SJCRH30 (cell line): ENCODE data around the gene HOXD8. TPM values are rescaled to one million over a fixed set of nuclear protein-coding genes. Genes with fewer than 3 reads are reported as not detected.

Source experiments
- DNase-seq, 2 experiments: peaks; one replicate each; pipeline ENCODE4 v3.0.0-alpha.2; 2015 to 2020
- H3K27ac ChIP-seq: fragments of 250-450 bp; sonication (Bioruptor Pico); 2 replicates; pipeline ENCODE4 v1.5.1; 2020; ENCODE audit warnings: mild to moderate bottlenecking, moderate library complexity
- H3K27me3 ChIP-seq: fragments of 250-450 bp; sonication (Bioruptor Pico); 2 replicates; pipeline ENCODE4 v1.5.1; 2020; ENCODE audit warnings: mild to moderate bottlenecking, moderate library complexity
- H3K36me3 ChIP-seq: fragments of 250-450 bp; sonication (Bioruptor Pico); 2 replicates; pipeline ENCODE4 v1.5.1; 2020; ENCODE audit warnings: mild to moderate bottlenecking, moderate library complexity
- H3K4me1 ChIP-seq: fragments of 250-450 bp; sonication (Bioruptor Pico); 2 replicates; pipeline ENCODE4 v1.5.1; 2020; ENCODE audit warnings: mild to moderate bottlenecking, moderate library complexity
- H3K4me3 ChIP-seq: fragments of 250-450 bp; sonication (Bioruptor Pico); 2 replicates; pipeline ENCODE4 v1.5.1; 2020; ENCODE audit warnings: mild to moderate bottlenecking, moderate library complexity
- H3K9me3 ChIP-seq: fragments of 250-450 bp; sonication (Bioruptor Pico); replicated peaks from 2 replicates; pipeline ENCODE4 v1.5.1; 2020; ENCODE audit warnings: mild to moderate bottlenecking, moderate library complexity
- total RNA-seq: library from RNA; depleted of rRNA; stranded (reverse); fragments of >200 nt; shearing (Covaris generic); gene quantifications from 2 replicates; pipeline ENCODE4 v1.2.3, GENCODE V29; 2014

Gene HOXD8
- total RNA-seq, 1 experiment from 2014 or later, result 9.9 TPM

DNA sequence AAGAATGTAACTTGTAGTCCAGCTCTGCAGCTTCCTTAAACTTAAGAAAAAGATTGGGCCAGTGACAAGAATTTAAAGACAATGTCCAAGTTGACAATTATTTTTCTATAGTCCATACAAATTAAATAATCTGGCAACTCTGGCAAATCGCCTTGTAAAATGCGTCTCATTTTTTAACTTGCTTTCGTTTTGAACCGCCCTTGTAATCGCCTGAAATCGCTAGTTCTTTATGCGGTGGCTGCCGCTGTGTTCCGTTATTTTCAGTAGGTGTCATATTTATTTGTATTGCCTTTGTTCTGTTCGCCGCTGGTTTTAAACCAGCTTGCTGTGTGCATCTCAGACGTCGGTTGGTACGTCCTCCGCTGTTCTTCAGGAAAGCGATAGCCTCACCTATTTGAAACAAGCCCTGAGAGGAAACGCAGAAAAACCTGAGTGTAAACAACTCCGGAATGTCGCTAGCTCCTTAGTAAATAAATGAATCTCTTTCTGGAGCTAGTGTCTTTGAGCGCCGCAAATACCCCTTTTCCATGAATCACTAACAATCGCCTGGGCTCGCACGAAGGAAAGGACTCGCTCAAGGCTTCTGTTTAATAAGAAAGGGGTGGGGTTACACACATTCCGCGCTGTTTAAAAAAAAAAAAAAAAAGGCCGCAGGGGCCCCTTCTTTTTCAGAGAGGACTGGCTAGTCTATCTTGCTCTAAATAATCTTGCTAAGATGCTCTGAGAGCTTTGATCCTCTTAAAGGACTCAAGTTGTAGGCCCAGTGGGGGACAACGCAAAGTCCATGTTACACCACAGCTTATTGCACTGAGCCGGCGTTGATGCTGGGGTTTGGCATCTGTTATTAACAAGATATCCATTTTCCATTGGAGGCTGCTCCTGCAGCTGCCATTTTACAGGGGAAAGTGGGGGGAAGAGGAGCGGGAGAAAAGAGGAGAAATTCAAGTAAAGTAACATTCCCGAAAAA lies 3.0 kb downstream of the HOXD8 start:
- H3K36me3 ChIP-seq, result no peaks in the 10 kb centered on the region
- H3K4me1 ChIP-seq, result peaks cover 11% of the 10 kb centered on the region; the same call in 1 of the 2 replicates

DNA sequence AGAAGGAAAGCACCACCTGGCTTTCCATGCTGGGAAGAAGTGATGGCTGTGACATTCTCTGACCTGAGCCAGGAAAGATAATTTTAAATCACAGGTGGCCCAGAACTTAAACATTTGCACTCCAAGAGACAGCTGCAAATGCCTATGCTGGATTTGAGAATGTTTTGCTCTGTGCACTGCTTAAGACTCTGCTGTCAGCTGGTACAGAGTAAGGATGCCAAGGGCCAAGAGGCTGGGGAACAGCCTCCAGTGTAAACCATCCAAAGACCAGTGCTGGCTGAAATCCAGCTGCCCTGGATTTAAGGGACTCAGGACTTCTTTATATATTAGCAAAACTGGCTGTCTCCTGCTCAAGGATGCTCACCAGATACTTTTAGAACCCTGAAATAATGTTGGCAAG lies 3.9 kb downstream of the HOXD8 start:
- peaks cover 11% of the 10 kb centered on the region; the same call in 1 of the 2 replicates for H3K4me1 ChIP-seq
- no peaks in the 10 kb centered on the region for H3K9me3 ChIP-seq
- DNase-seq, result peak; percentile 36 to 66
- no peak overlapping the region for H3K4me3 ChIP-seq
- no peaks in the 10 kb centered on the region for H3K36me3 ChIP-seq
- no peak overlapping the region for H3K27ac ChIP-seq
- no peaks in the 10 kb centered on the region for H3K27me3 ChIP-seq

More for the DNA sequence above, 3.0 kb downstream of the HOXD8 start:
- H3K9me3 ChIP-seq, result no peaks in the 10 kb centered on the region
- peak overlapping the region; percentile 42 for H3K4me3 ChIP-seq
- no peaks in the 10 kb centered on the region for H3K27me3 ChIP-seq
- peak; percentile 19 to 53 for DNase-seq
- no peak overlapping the region for H3K27ac ChIP-seq

DNA sequence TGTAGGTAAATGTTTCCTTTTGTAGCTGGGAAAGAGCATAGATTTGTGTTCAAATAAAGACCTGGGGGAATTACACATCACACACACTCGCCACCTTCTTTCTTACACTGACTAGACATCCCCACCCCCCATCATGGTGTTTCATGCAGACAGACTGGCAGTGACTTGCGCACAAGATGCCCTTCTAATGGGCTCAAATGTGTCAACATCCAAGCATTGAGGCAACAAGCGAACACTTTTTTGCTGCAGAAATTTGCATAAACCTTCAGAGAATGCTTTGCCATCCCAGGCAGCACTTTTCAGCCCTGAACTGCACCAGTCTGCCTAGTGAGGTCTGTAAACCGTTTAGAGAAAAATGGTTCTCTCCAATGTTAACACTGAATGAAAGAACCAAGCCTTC lies 4.5 kb downstream of the HOXD8 start:
- no peak for DNase-seq
- no peak overlapping the region for H3K27ac ChIP-seq

DNA sequence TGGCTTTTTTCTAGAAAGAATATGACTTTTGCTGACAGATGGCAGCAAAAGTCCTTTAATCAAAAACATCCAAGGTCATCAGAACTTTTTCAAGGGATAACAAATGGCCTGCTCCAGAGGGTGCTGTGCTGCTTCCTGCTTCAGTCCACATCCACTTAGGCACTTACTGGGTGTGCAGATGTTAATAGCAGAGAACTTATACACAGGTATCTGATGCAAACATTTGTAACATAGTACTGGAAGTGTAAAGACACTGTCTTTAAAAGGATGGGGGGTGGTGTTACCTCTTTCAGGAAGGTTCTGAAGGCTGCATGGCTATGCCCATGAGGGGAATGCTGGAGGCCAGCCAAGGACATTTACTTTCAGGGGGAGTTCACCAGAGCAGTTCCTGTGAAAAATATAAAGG lies 5.5 kb downstream of the HOXD8 start:
- Histone ChIP-seq H3K9me3 (no peaks in the 10 kb centered on the region), H3K27me3 (no peaks in the 10 kb centered on the region), H3K27ac (no peak overlapping the region), H3K4me3 (no peak overlapping the region), H3K4me1 (peaks cover 11% of the 10 kb centered on the region; the same call in 1 of the 2 replicates), H3K36me3 (no peaks in the 10 kb centered on the region)
- no peak for DNase-seq

More for the DNA sequence above, 4.5 kb downstream of the HOXD8 start:
- Histone ChIP-seq H3K4me1 (peaks cover 11% of the 10 kb centered on the region; the same call in 1 of the 2 replicates), H3K4me3 (no peak overlapping the region), H3K27me3 (no peaks in the 10 kb centered on the region), H3K36me3 (no peaks in the 10 kb centered on the region), H3K9me3 (no peaks in the 10 kb centered on the region)

DNA sequence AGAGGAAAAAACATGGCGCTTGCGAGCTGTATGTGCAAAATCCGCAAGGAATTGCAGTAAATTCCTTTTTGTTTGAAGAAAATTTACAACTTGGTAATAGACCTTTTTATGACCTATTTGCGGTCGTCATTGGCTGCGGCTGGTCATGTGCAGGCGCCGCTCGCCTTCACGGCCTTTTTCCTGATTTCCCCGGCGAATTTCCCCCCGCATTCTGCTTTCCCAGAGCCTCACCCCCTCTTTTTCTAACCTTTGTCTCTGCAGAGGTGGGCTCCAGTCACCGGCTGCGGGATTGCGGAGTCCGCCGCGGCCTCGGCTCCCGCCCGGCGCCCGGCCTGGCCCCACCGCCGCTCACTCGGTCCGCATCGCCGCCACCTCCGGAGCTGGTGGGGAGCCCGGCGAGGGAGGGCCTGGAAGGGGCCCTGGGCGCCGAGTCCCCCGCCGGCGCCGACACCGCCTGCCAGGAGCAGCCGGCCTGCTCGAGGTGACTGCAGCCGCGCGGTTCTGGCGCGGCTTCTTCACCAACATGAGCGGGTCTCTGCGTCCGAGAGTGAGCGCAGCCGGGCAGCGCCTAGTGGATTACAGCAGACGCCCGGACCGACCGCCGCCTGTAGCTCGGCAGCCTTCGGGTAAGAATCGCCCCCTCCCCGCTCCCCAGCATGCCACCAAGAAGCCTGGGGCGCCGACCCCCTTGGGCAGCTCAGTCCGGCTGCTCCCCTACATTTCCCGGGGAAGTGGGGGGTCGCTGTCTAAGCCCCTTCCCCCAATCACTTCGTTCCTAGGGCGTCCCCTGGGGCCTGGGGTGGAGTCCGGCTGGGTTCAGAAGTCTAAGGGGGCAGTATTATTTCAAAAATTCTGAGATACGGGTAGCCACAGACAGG lies 7.1 kb downstream of the HOXD8 start:
- no peak for DNase-seq
- H3K4me3 ChIP-seq, result no peak overlapping the region
- no peaks in the 10 kb centered on the region for H3K9me3 ChIP-seq
- peaks cover 11% of the 10 kb centered on the region; the same call in 1 of the 2 replicates for H3K4me1 ChIP-seq
- H3K27me3 ChIP-seq, result no peaks in the 10 kb centered on the region
- H3K36me3 ChIP-seq, result no peaks in the 10 kb centered on the region
- no peak overlapping the region for H3K27ac ChIP-seq

DNA sequence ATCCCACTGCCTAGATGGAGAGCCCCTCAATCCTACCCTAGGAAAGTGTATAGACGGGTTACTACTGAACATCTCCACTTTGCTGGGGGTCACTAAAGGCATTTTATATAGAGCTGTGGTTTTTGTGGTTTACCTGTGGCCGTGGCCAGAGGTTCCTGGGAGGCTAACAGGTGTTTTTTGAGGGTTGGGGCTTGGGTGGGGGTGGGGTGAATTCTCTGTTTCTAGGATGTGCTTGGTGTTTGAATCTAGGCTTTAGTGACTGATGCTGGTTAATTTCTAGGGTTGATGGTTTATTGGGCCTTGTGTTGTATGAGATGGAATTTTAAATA lies 7.7 kb downstream of the HOXD8 start:
- no peaks in the 10 kb centered on the region for H3K27me3 ChIP-seq
- no peak for DNase-seq
- no peaks in the 10 kb centered on the region for H3K9me3 ChIP-seq
- H3K36me3 ChIP-seq, result no peaks in the 10 kb centered on the region
- peaks cover 11% of the 10 kb centered on the region; the same call in 1 of the 2 replicates for H3K4me1 ChIP-seq
- no peak overlapping the region for H3K27ac ChIP-seq
- H3K4me3 ChIP-seq, result no peak overlapping the region

DNA sequence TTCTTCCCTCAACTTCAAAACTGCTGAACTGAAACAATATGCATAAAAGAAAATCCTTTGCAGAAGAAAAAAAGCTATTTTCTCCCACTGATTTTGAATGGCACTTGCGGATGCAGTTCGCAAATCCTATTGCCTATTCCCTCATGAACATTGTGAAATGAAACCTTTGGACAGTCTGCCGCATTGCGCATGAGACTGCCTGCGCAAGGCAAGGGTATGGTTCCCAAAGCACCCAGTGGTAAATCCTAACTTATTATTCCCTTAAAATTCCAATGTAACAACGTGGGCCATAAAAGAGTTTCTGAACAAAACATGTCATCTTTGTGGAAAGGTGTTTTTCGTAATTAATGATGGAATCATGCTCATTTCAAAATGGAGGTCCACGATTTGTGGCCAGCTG lies 8.4 kb downstream of the HOXD8 start:
- H3K9me3 ChIP-seq, result no peaks in the 10 kb centered on the region
- no peaks in the 10 kb centered on the region for H3K36me3 ChIP-seq
- DNase-seq, result no peak
- H3K4me3 ChIP-seq, result no peak overlapping the region
- no peaks in the 10 kb centered on the region for H3K27me3 ChIP-seq
- peaks cover 9% of the 10 kb centered on the region; the same call in 1 of the 2 replicates for H3K4me1 ChIP-seq
- H3K27ac ChIP-seq, result no peak overlapping the region

DNA sequence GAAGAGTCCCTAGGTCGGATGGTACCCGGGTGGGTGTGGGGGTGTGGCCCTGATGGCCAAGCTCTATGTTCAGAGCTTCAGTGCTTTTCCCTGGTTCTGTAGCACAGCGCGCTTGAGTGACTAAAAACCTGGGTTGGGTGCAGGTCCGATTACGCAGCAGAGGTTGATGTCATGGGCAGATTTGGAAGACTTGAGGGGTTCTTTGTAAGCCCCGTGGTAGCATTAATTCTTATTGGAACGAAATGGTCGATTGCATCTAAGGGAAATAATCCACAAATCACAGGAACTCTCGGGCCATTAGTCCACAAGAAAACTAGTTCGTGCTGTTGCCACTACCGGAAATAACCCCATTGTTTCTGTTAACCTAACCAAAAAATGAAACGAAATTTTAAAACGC lies 9.0 kb downstream of the HOXD8 start:
- no peaks in the 10 kb centered on the region for H3K27me3 ChIP-seq

DNA sequence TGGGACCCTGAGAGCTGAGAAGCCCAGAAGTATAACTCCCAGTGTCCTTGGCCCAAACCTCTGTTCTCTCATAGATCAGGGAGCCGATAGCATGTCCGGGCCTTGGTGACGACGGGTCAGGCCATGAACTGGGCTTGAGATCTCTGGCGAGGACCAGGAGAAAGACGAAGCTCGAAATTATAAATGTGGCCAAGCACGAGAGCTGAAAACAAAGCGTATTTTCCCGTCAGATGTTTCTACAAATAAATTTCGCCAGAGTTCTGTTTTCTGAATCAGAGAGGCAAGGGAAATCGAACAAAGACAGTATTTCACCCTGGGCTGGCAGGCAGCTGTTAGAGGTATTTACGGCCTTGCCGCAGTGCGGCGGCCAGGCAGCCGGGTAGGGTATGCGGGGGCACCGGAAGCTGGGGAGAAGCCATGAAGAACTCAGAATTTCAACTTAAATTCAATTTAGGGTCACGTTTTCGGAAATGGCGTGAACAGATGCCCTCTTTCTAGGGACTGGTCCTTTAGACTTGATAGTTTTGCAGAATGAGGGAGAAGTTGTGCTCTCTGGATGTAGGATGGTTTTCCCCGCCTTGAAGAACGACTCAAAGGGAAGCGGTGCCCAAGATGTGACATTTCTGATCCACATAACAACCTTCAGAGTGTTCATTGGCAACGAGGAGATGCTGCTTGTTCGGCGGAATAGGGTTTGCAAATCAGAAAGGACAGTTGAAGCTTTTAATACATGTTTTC lies 9.6 kb downstream of the HOXD8 start:
- Histone ChIP-seq H3K27me3 (no peaks in the 10 kb centered on the region), H3K4me1 (no peaks in the 10 kb centered on the region), H3K36me3 (no peaks in the 10 kb centered on the region), H3K4me3 (no peak overlapping the region), H3K27ac (no peak overlapping the region), H3K9me3 (no peaks in the 10 kb centered on the region)
- DNase-seq, result no peak

More for the DNA sequence above, 9.0 kb downstream of the HOXD8 start:
- no peaks in the 10 kb centered on the region for H3K9me3 ChIP-seq
- no peak overlapping the region for H3K27ac ChIP-seq
- H3K4me1 ChIP-seq, result peaks cover 2% of the 10 kb centered on the region; the same call in 1 of the 2 replicates
- DNase-seq, result no peak
- H3K4me3 ChIP-seq, result no peak overlapping the region
- no peaks in the 10 kb centered on the region for H3K36me3 ChIP-seq

DNA sequence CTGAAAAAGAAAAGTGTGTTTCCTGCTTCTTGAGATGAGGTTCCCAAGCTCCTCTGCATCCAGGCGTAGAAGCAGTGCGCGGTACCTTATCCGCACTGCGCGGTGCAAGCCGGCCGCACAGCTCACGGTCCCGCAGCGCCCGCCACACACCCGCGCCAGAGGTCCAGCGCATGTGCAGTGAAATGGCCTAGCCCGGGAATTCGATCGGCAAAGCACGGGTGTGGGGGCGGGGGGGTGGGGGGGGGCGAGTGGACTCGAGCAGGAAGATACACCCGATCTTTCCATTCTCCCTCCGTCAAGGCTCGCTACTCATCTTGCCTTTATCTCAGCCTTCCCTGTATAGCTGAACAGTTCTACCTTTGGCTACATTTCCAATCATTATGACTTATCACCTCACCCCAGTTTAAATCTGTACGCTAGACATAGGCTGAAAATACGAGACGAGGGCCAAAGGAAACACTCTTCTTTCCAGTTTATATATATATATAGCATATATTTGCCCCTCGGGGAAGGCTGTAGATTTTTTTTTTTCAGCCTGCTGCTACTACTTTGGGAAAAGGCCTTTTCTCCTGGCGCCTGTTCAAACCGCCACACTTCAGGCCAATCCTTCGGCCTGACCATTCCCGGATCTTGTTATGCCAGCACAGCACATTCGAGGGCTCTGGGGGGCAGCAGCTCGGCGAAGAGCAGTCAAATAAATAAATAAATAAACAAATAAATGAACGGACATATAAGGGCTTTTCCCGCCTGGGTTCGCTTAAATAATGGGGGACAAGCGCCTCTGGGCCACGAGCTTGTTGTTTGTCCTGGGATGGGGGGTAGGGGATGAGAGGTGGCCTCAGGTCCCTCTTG lies 10.4 kb downstream of the HOXD8 start:
- H3K36me3 ChIP-seq, result no peaks in the 10 kb centered on the region
- H3K27ac ChIP-seq, result peak overlapping the region; percentile 52
- no peaks in the 10 kb centered on the region for H3K9me3 ChIP-seq
- H3K27me3 ChIP-seq, result no peaks in the 10 kb centered on the region
- H3K4me3 ChIP-seq, result peak overlapping the region; percentile 61
- DNase-seq, result no peak
- no peaks in the 10 kb centered on the region for H3K4me1 ChIP-seq

DNA sequence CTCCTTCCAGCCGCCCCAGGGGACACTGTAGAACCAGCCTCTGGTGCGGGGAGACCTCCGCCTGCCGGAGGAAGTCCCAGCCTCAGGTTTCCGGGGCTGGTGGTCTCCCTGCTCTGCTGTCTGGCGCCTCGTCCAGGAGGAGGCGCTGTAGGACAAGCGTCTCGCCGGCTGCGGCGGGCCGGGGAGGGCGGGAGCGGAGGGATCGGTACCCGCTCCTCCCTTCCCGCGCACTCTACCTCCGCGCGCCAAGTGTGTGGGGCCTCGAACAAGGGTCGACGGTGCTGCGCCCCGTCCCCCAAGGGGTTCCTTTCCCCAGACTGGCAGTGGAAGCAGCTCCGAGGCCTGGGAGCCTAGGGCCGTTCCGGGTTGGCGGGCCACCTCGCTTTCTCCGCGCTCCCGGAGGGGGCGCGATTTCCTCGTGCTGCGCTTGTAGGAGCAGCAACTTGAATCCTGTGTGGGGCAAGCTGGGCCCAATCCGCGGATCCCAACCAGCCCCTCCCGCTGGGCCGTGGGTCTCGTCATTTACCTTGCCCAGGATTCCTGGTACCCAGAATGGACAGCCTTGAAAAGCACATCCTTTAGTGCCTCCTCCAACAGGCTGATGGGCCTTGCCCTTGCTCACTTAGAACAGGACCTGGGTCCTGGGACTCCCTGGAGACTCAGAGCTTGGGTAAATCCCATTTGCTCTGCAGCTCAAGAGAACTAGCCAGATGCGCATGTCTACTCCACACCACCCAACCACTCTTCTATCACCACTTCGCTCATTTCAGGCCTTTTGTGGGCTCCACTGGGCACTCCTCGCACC lies 11.2 kb downstream of the HOXD8 start:
- Histone ChIP-seq H3K4me3 (peak overlapping the region; percentile 61), H3K9me3 (no peaks in the 10 kb centered on the region), H3K36me3 (no peaks in the 10 kb centered on the region), H3K27ac (peak overlapping the region; percentile 52), H3K4me1 (no peaks in the 10 kb centered on the region), H3K27me3 (no peaks in the 10 kb centered on the region)
- DNase-seq, result peak; percentile 77 to 86

DNA sequence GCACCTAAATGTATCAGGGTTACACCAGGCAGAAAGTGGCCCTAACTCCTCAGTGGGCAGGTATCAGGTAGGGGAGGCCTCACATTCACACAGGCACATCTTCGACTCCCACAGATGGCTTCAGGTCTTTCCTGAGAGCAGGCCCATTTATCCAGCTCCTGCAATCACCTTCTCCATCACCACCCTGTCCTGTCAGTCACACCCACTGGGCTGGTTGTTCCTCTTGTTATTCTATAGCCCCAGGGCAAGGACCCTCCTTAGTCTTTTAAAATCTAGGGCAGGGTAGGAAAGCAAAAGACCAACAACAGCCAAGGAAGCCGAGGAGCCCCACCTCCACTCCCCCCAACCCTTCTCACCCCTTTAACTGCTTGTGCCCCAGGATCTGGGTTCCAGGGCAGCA lies 12.8 kb downstream of the HOXD8 start:
- Histone ChIP-seq H3K27ac (no peak overlapping the region), H3K36me3 (no peaks in the 10 kb centered on the region), H3K4me1 (no peaks in the 10 kb centered on the region), H3K4me3 (no peak overlapping the region), H3K27me3 (no peaks in the 10 kb centered on the region), H3K9me3 (no peaks in the 10 kb centered on the region)
- no peak for DNase-seq
